Activated CD4-positive, alpha-beta T cell treated with anti-CD3 and anti-CD28 coated beads, Interleukin-2, amount 10 ng/mL, durations not matched to agents 24 days and 14 days (primary cell): Measurements from ENCODE around the gene SAA4. TPM values are rescaled to one million over a fixed set of nuclear protein-coding genes. Genes with fewer than 3 reads are reported as not detected.
"Not testable (repeated sequence)": the region's sequence is repeated elsewhere in the genome, so short reads cannot be mapped to it uniquely, and the experiment has no call there.

Experiments used
- DNase-seq: peaks from one replicate; pipeline ENCODE4 v3.0.0; 2022
- H3K27ac Mint-ChIP-seq: one replicate; pipeline ENCODE4 v1.8.0; 2022; ENCODE audit warnings: mild to moderate bottlenecking, mixed read lengths
- H3K27me3 Mint-ChIP-seq: one replicate; pipeline ENCODE4 v1.8.0; 2022; ENCODE audit warnings: mixed read lengths
- H3K36me3 Mint-ChIP-seq: one replicate; pipeline ENCODE4 v1.8.0; 2022; ENCODE audit warnings: low read depth, mild to moderate bottlenecking, mixed read lengths
- H3K4me1 Mint-ChIP-seq: one replicate; pipeline ENCODE4 v1.8.0; 2021; ENCODE audit warnings: mixed read lengths
- H3K4me3 Mint-ChIP-seq: one replicate; pipeline ENCODE4 v1.8.0; 2022; ENCODE audit warnings: mild to moderate bottlenecking, moderate library complexity, mixed read lengths
- H3K9me3 Mint-ChIP-seq: one replicate; pipeline ENCODE4 v1.8.0; 2021; ENCODE audit warnings: mixed read lengths
- intact Hi-C: fragments of 100-400 bp; cut with micrococcal nuclease; formaldehyde crosslinking; loops from one replicate; pipeline ENCODE4 v1.15.1; 2023
- total RNA-seq: library from RNA; stranded (reverse); gene quantifications from 2 replicates; pipeline ENCODE4 v1.2.3, GENCODE V29; 2022

Gene SAA4
- total RNA-seq, 1 donor from 2014 or later: not detected

- intact Hi-C loops: no loop called here
- no peaks in the 10 kb centered on the region for H3K4me1 Mint-ChIP-seq
- DNase-seq: no peak
- no peaks in the 10 kb centered on the region for H3K36me3 Mint-ChIP-seq
- H3K27me3 Mint-ChIP-seq: peaks cover 50% of the 10 kb centered on the region
- H3K9me3 Mint-ChIP-seq: no peaks in the 10 kb centered on the region
- no peak overlapping the region for H3K4me3 Mint-ChIP-seq
- no peak overlapping the region for H3K27ac Mint-ChIP-seq
Observed at GRCh38 chr11:18235394-18236334, 938 bp downstream of the SAA4 start.

GRCh38 chr11:18233912-18234311, 2.7 kb downstream of the SAA4 start:
- H3K9me3 Mint-ChIP-seq: no peaks in the 10 kb centered on the region
- no peak overlapping the region for H3K27ac Mint-ChIP-seq
- intact Hi-C loops: no loop called here
- no peak for DNase-seq
- H3K27me3 Mint-ChIP-seq: peaks cover 42% of the 10 kb centered on the region
- no peaks in the 10 kb centered on the region for H3K4me1 Mint-ChIP-seq
- no peak overlapping the region for H3K4me3 Mint-ChIP-seq
- no peaks in the 10 kb centered on the region for H3K36me3 Mint-ChIP-seq

- Mint-ChIP-seq H3K36me3 (no peaks in the 10 kb centered on the region), H3K4me3 (no peak overlapping the region), H3K4me1 (no peaks in the 10 kb centered on the region), H3K27ac (no peak overlapping the region), H3K27me3 (peaks cover 24% of the 10 kb centered on the region), H3K9me3 (no peaks in the 10 kb centered on the region)
- intact Hi-C loops: no loop called here
- DNase-seq: no peak
Observed at GRCh38 chr11:18230859-18231258, 5.7 kb downstream of the SAA4 start.

- intact Hi-C loops: no loop called here
- Mint-ChIP-seq H3K4me3 (no peak overlapping the region), H3K9me3 (no peaks in the 10 kb centered on the region), H3K27ac (no peak overlapping the region), H3K27me3 (peaks cover 22% of the 10 kb centered on the region), H3K4me1 (no peaks in the 10 kb centered on the region), H3K36me3 (no peaks in the 10 kb centered on the region)
- DNase-seq: no peak
Observed at GRCh38 chr11:18229501-18229900, 7.1 kb downstream of the SAA4 start.

GRCh38 chr11:18225913-18226312, 10.7 kb downstream of the SAA4 start:
- Mint-ChIP-seq H3K36me3 (no peaks in the 10 kb centered on the region), H3K4me1 (no peaks in the 10 kb centered on the region), H3K27ac (no peak overlapping the region), H3K27me3 (peaks cover 13% of the 10 kb centered on the region), H3K9me3 (no peaks in the 10 kb centered on the region), H3K4me3 (no peak overlapping the region)
- no peak for DNase-seq
- intact Hi-C loops: no loop called here

- intact Hi-C loops: no loop called here
- no peaks in the 10 kb centered on the region for H3K4me1 Mint-ChIP-seq
- H3K36me3 Mint-ChIP-seq: no peaks in the 10 kb centered on the region
- H3K9me3 Mint-ChIP-seq: no peaks in the 10 kb centered on the region
- DNase-seq: no peak
- H3K4me3 Mint-ChIP-seq: no peak overlapping the region
- H3K27me3 Mint-ChIP-seq: peaks cover 25% of the 10 kb centered on the region
- H3K27ac Mint-ChIP-seq: no peak overlapping the region
Observed at GRCh38 chr11:18223591-18224387, 12.8 kb downstream of the SAA4 start.

- Mint-ChIP-seq H3K27me3 (peaks cover 33% of the 10 kb centered on the region), H3K36me3 (no peaks in the 10 kb centered on the region), H3K4me3 (no peak overlapping the region), H3K4me1 (no peaks in the 10 kb centered on the region), H3K9me3 (no peaks in the 10 kb centered on the region), H3K27ac (no peak overlapping the region)
- intact Hi-C loops: no loop called here
- no peak for DNase-seq
Observed at GRCh38 chr11:18222814-18223421, 13.7 kb downstream of the SAA4 start.

GRCh38 chr11:18221274-18221876, 15.2 kb downstream of the SAA4 start:
- DNase-seq: no peak
- Mint-ChIP-seq H3K4me3 (no peak overlapping the region), H3K36me3 (no peaks in the 10 kb centered on the region), H3K9me3 (no peaks in the 10 kb centered on the region), H3K27ac (no peak overlapping the region), H3K27me3 (peaks cover 42% of the 10 kb centered on the region), H3K4me1 (no peaks in the 10 kb centered on the region)
- intact Hi-C loops: no loop called here

GRCh38 chr11:18209058-18209457, 27.5 kb downstream of the SAA4 start:
- Mint-ChIP-seq H3K4me3 (no peak overlapping the region), H3K27ac (no peak overlapping the region), H3K36me3 (no peaks in the 10 kb centered on the region), H3K4me1 (no peaks in the 10 kb centered on the region), H3K9me3 (no peaks in the 10 kb centered on the region), H3K27me3 (peaks cover 57% of the 10 kb centered on the region)
- DNase-seq: no peak
- intact Hi-C loops: loop anchor here (10.0 kb wide), 1 partner anchor 94 kb away; no protein-coding TSS in a partner anchor

- Mint-ChIP-seq H3K27me3 (peaks cover 55% of the 10 kb centered on the region), H3K9me3 (no peaks in the 10 kb centered on the region), H3K36me3 (no peaks in the 10 kb centered on the region), H3K27ac (no peak overlapping the region), H3K4me3 (no peak overlapping the region), H3K4me1 (peaks cover 3% of the 10 kb centered on the region)
- DNase-seq: no peak
- intact Hi-C loops: loop anchor here (10.0 kb wide), 1 partner anchor 90 kb away; no protein-coding TSS in a partner anchor
Observed at GRCh38 chr11:18204771-18205170, 31.8 kb downstream of the SAA4 start.

GRCh38 chr11:18204220-18204619, 32.4 kb downstream of the SAA4 start:
- intact Hi-C loops: loop anchor here (10.0 kb wide), 1 partner anchor 89 kb away; no protein-coding TSS in a partner anchor
- no peak overlapping the region for H3K4me3 Mint-ChIP-seq
- no peaks in the 10 kb centered on the region for H3K9me3 Mint-ChIP-seq
- no peaks in the 10 kb centered on the region for H3K36me3 Mint-ChIP-seq
- peaks cover 54% of the 10 kb centered on the region for H3K27me3 Mint-ChIP-seq
- H3K4me1 Mint-ChIP-seq: peaks cover 3% of the 10 kb centered on the region
- H3K27ac Mint-ChIP-seq: no peak overlapping the region
- DNase-seq: no peak

- Mint-ChIP-seq H3K4me3 (no peak overlapping the region), H3K27ac (no peak overlapping the region), H3K27me3 (peaks cover 51% of the 10 kb centered on the region), H3K9me3 (no peaks in the 10 kb centered on the region), H3K36me3 (no peaks in the 10 kb centered on the region), H3K4me1 (peaks cover 3% of the 10 kb centered on the region)
- no peak for DNase-seq
- intact Hi-C loops: loop anchor here (10.0 kb wide), 1 partner anchor 89 kb away; no protein-coding TSS in a partner anchor
Observed at GRCh38 chr11:18203723-18204122, 32.9 kb downstream of the SAA4 start.

- peaks cover 36% of the 10 kb centered on the region for H3K27me3 Mint-ChIP-seq
- intact Hi-C loops, H3K4me1 Mint-ChIP-seq, H3K4me3 Mint-ChIP-seq, H3K36me3 Mint-ChIP-seq, DNase-seq, H3K27ac Mint-ChIP-seq, H3K9me3 Mint-ChIP-seq: not testable (repeated sequence)
Observed at GRCh38 chr11:18197738-18198137, 38.9 kb downstream of the SAA4 start.
